ENCODE measurements around the gene TAF4. TPM values are rescaled to one million over a fixed set of nuclear protein-coding genes. Genes with fewer than 3 reads are reported as not detected.

The TAF4 gene
- total and polyA plus RNA-seq, 2 of the 13 experiments (the other 11 are each of a cell fraction or from before 2014, with no cell fraction given), result 5.9 to 12.0 TPM

- peak overlapping the region; percentile 75 for H3K4me2 ChIP-seq (ENCODE audit: low read depth, low read length)
- in situ Hi-C loops (cut with HindIII; ENCODE audit: extremely low pct_ligation_motif_present, low pct_unique_long_range_greater_than_20kb), result loop anchor here (5.0 kb wide), 1 partner anchor 51 kb away; no protein-coding TSS in a partner anchor
- CTCF ChIA-PET (ENCODE audit: low intra/inter-chr PET ratio, low total read pairs), result interaction anchor here (1.0 kb wide), 1 partner anchor 61 kb away, joined by 3 read pairs; no protein-coding TSS in a partner anchor
- 0 out of 2 replicates have a peak, but pooled peaks have one; percentile 12 for TF ChIP-seq ZNF563 (CRISPR knock-in tag; IDR thresholded peaks at IDR 0.05)
- 0 out of 2 replicates have a peak, but pooled peaks have one; percentile 18 for TF ChIP-seq ZNF253 (CRISPR knock-in tag; IDR thresholded peaks at IDR 0.05; ENCODE audit: borderline replicate concordance)
- TF ChIP-seq DNMT1 (CRISPR knock-in tag; IDR thresholded peaks at IDR 0.05), result 0 out of 2 replicates have a peak, but pooled peaks have one; percentile 11
- TF ChIP-seq ZNF280B (CRISPR knock-in tag; IDR thresholded peaks at IDR 0.05; ENCODE audit: borderline replicate concordance), result 0 out of 2 replicates have a peak, but pooled peaks have one; percentile 21
- peak; percentile 36; the same call in 1 of the 2 replicates for TF ChIP-seq NRL (CRISPR knock-in tag; IDR thresholded peaks at IDR 0.05; ENCODE audit: borderline replicate concordance)
- 0 out of 2 replicates have a peak, but pooled peaks have one; percentile 16 for TF ChIP-seq ZNF768 (CRISPR knock-in tag; IDR thresholded peaks at IDR 0.05)
- 0 out of 2 replicates have a peak, but pooled peaks have one; percentile 33 for TF ChIP-seq CENPT (CRISPR knock-in tag; IDR thresholded peaks at IDR 0.05; ENCODE audit: low read depth)
- peak; percentile 29 for TF ChIP-seq AGO2 (optimal IDR thresholded peaks at IDR 0.05; ENCODE audit: low read depth, low read length)
- TF ChIP-seq IRF1 (CRISPR knock-in tag; IDR thresholded peaks at IDR 0.05; ENCODE audit: low read depth), result no peak
- TF ChIP-seq ZBTB21 (CRISPR knock-in tag; IDR thresholded peaks at IDR 0.05), result no peak
- TF ChIP-seq GABPB1 (CRISPR knock-in tag; IDR thresholded peaks at IDR 0.05), result 0 out of 2 replicates have a peak, but pooled peaks have one; percentile 7
- no peak for TF ChIP-seq ZNF710 (CRISPR knock-in tag; IDR thresholded peaks at IDR 0.05; ENCODE audit: borderline replicate concordance)
Observed at GRCh38 chr20:62063315-62063980, 2.2 kb downstream of the TAF4 start.

More at GRCh38 chr20:62063315-62063980, 2.2 kb downstream of the TAF4 start:
- H3K27ac ChIP-seq (ENCODE audit: extremely low read length, insufficient read depth, low read length), result no peak overlapping the region
- FAIRE-seq, result no peak
- H4K20me1 ChIP-seq (ENCODE audit: insufficient read depth, low read length), result peaks cover 56% of the 10 kb centered on the region
- intact Hi-C loops (cut with micrococcal nuclease; ENCODE audit: unreplicated experiment), result loop anchor here (2.0 kb wide), 1 partner anchor 21 kb away; no protein-coding TSS in a partner anchor
- peaks cover 50% of the 10 kb centered on the region for H3K4me1 ChIP-seq (ENCODE audit: insufficient read depth, low read length)
- H3K27me3 ChIP-seq (ENCODE audit: control insufficient read depth in 1 of 2, insufficient read depth in 2 of 2, low read length in 2 of 2), result no peaks in the 10 kb centered on the region
- POLR2A ChIA-PET, result interaction anchor here (0.9 to 1.7 kb wide), 6 partner anchors 20 to 73 kb away, joined by 4 to 8 read pairs (median 5); partner anchors contain the start of gene LSM14B
- H2AFZ ChIP-seq (ENCODE audit: low read length), result no peak overlapping the region
- BruUV-seq (replicated peaks), result no TSS peak
- peak overlapping the region; percentile 43; the same call in 1 of the 2 replicates for H3K9ac ChIP-seq (ENCODE audit: insufficient read depth, low read depth, low read length)
- no peaks in the 10 kb centered on the region for H3K9me3 ChIP-seq (ENCODE audit: low read length)
- ATAC-seq, result no peak
- H3K36me3 ChIP-seq (replicated peaks in 1 of 2; ENCODE audit: control insufficient read depth in 1 of 2, insufficient read depth in 2 of 2, low read length in 2 of 2), result peaks cover 2 to 32% of the 10 kb centered on the region in 2 experiments; a peak in 4 of 5 replicates
- WGBS (ENCODE audit: low lambda C conversion rate), result 90% methylated on average over 39 of the region's 39 CpGs
- DNase-seq (ENCODE audit: low spot score), result no peak
- peaks cover 59% of the 10 kb centered on the region for H3K79me2 ChIP-seq (ENCODE audit: insufficient read depth, low read length)
- peak overlapping the region; percentile 61 to 79 (median 67); a peak in 5 of 6 replicates for H3K4me3 ChIP-seq (replicated peaks in 1 of 3; ENCODE audit: insufficient read depth in 1 of 3, low read depth in 2 of 3, low read length in 3 of 3)

All from HepG2 (cell line).